GM19455 (cell line): ENCODE data around the gene EVL.

ENCODE experiments used
- ATAC-seq: cut with Tn5 transposase; IDR thresholded peaks from one replicate; pipeline ENCODE4 v1.9.1; 2021; ENCODE audit not compliant: unreplicated experiment

The EVL gene

GRCh38 chr14:100065942-100066574 lies 836 bp downstream of the EVL start:
- ATAC-seq = peak; percentile 45

GRCh38 chr14:100066962-100067361 lies 1.7 kb downstream of the EVL start:
- no peak for ATAC-seq

GRCh38 chr14:100067481-100067880 lies 2.3 kb downstream of the EVL start:
- no peak for ATAC-seq

- peak; percentile 33 for ATAC-seq
Measured at GRCh38 chr14:100067971-100068959, 3.0 kb downstream of the EVL start.

- ATAC-seq = no peak
Measured at GRCh38 chr14:100069161-100069800, 4.1 kb downstream of the EVL start.

- ATAC-seq = no peak
Measured at GRCh38 chr14:100070310-100070709, 5.1 kb downstream of the EVL start.

- ATAC-seq = no peak
Measured at GRCh38 chr14:100071545-100071944, 6.3 kb downstream of the EVL start.

GRCh38 chr14:100072783-100073346 lies 7.6 kb downstream of the EVL start:
- no peak for ATAC-seq

- ATAC-seq = no peak
Measured at GRCh38 chr14:100073576-100074430, 8.6 kb downstream of the EVL start.

GRCh38 chr14:100074431-100075100 lies 9.3 kb downstream of the EVL start:
- ATAC-seq = no peak

- ATAC-seq = no peak
Measured at GRCh38 chr14:100075681-100076080, 10.5 kb downstream of the EVL start.

GRCh38 chr14:100076133-100076532 lies 10.9 kb downstream of the EVL start:
- ATAC-seq = no peak

GRCh38 chr14:100076606-100077005 lies 11.4 kb downstream of the EVL start:
- no peak for ATAC-seq

GRCh38 chr14:100077441-100077840 lies 12.2 kb downstream of the EVL start:
- ATAC-seq = no peak

GRCh38 chr14:100078216-100078803 lies 13.1 kb downstream of the EVL start:
- ATAC-seq = no peak

GRCh38 chr14:100078997-100079725 lies 13.9 kb downstream of the EVL start:
- no peak for ATAC-seq

GRCh38 chr14:100079726-100080005 lies 14.4 kb downstream of the EVL start:
- no peak for ATAC-seq

GRCh38 chr14:100080206-100080605 lies 15.0 kb downstream of the EVL start:
- no peak for ATAC-seq

- ATAC-seq = no peak
Measured at GRCh38 chr14:100081997-100082625, 16.9 kb downstream of the EVL start.
